ENCODE results near the gene CCSAP.

DNA sequence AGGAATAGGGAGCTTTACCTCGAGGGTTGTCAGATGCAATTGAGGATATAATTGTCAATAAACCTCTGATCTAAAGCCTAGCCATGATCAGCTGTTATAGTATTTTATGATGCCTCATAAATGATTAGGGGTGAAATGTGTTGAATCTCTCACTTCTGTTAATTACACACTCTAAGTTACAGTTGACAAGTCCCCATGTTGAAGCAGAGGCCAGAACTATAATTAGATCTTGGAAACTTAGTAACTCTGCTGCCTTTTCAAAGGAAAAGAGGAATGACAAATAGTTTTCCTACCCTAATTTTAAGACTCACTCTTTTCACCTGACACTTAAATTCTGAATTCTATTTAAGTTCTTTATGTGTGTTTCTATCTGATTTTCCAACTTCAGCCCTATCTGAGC lies 33.8 kb downstream of the CCSAP start:
- no peak for TF ChIP-seq ZFX (IDR thresholded peaks at IDR 0.05; ENCODE audit: borderline replicate concordance)
- TF ChIP-seq, protein P1, sequence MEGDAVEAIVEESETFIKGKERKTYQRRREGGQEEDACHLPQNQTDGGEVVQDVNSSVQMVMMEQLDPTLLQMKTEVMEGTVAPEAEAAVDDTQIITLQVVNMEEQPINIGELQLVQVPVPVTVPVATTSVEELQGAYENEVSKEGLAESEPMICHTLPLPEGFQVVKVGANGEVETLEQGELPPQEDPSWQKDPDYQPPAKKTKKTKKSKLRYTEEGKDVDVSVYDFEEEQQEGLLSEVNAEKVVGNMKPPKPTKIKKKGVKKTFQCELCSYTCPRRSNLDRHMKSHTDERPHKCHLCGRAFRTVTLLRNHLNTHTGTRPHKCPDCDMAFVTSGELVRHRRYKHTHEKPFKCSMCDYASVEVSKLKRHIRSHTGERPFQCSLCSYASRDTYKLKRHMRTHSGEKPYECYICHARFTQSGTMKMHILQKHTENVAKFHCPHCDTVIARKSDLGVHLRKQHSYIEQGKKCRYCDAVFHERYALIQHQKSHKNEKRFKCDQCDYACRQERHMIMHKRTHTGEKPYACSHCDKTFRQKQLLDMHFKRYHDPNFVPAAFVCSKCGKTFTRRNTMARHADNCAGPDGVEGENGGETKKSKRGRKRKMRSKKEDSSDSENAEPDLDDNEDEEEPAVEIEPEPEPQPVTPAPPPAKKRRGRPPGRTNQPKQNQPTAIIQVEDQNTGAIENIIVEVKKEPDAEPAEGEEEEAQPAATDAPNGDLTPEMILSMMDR (IDR thresholded peaks at IDR 0.05) = no peak

Measured in 22Rv1 (cell line).